HEK293 (cell line): Measurements from ENCODE around the gene PAX2.

ENCODE experiments used
- ZBTB20 ChIP-seq: fragments of 450-650 bp; formaldehyde crosslinking; IDR thresholded peaks from 2 replicates; pipeline ENCODE4 v1.5.1; 2016; ENCODE audit warnings: missing biosample characterization, missing genetic modification characterization
- ZNF16 ChIP-seq: fragments of 450-650 bp; formaldehyde crosslinking; IDR thresholded peaks from 2 replicates; pipeline ENCODE4 v1.5.1; 2016; ENCODE audit warnings: low read depth, missing biosample characterization, missing genetic modification characterization
- ZNF239 ChIP-seq: fragments of 450-650 bp; formaldehyde crosslinking; IDR thresholded peaks from 2 replicates; pipeline ENCODE4 v1.5.1; 2016; ENCODE audit warnings: missing biosample characterization, missing genetic modification characterization
- ZNF623 ChIP-seq: fragments of 450-650 bp; formaldehyde crosslinking; IDR thresholded peaks from 2 replicates; pipeline ENCODE4 v1.5.1; 2016; ENCODE audit warnings: missing biosample characterization, missing genetic modification characterization
- TF ChIP-seq, protein P1 (sequence below): fragments of 450-650 bp; formaldehyde crosslinking; IDR thresholded peaks from 2 replicates; pipeline ENCODE4 v1.5.1; 2017; ENCODE audit warnings: missing biosample characterization, missing genetic modification characterization
- TF ChIP-seq, protein P2 (sequence below): fragments of 450-650 bp; formaldehyde crosslinking; IDR thresholded peaks from 2 replicates; pipeline ENCODE4 v1.5.1; 2017; ENCODE audit warnings: missing biosample characterization, mild to moderate bottlenecking, missing genetic modification characterization, moderate library complexity
- TF ChIP-seq, protein P3 (sequence below): fragments of 450-650 bp; formaldehyde crosslinking; IDR thresholded peaks from 2 replicates; pipeline ENCODE4 v1.5.1; 2016; ENCODE audit warnings: missing biosample characterization, missing genetic modification characterization

DNA sequence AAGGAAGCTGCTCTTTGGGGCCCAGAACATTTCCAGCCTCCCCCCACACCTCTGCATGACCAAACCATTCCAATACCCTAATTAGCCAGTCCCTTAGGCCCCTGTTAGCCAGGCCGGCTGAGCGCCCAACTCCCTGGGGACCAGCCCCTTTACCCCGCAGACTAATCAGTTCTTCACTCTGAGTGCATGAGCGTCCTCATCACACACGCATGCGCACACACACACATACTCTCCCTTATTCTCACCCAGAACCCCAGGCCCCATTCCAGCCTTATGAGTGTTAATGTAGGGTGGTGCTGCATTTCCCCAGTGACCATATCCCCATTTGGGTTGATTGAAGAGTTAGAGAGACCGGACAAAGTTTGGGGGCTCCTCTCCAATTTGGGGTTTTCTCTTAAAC is 90.4 kb downstream of the PAX2 start:
- TF ChIP-seq, protein P1, sequence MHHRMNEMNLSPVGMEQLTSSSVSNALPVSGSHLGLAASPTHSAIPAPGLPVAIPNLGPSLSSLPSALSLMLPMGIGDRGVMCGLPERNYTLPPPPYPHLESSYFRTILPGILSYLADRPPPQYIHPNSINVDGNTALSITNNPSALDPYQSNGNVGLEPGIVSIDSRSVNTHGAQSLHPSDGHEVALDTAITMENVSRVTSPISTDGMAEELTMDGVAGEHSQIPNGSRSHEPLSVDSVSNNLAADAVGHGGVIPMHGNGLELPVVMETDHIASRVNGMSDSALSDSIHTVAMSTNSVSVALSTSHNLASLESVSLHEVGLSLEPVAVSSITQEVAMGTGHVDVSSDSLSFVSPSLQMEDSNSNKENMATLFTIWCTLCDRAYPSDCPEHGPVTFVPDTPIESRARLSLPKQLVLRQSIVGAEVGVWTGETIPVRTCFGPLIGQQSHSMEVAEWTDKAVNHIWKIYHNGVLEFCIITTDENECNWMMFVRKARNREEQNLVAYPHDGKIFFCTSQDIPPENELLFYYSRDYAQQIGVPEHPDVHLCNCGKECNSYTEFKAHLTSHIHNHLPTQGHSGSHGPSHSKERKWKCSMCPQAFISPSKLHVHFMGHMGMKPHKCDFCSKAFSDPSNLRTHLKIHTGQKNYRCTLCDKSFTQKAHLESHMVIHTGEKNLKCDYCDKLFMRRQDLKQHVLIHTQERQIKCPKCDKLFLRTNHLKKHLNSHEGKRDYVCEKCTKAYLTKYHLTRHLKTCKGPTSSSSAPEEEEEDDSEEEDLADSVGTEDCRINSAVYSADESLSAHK, result no peak
- TF ChIP-seq ZNF239 (tag by site-specific recombination) (no peak), ZBTB20 (tag by site-specific recombination) (no peak), ZNF623 (tag by site-specific recombination) (no peak), ZNF16 (no peak)
- TF ChIP-seq, protein P2, sequence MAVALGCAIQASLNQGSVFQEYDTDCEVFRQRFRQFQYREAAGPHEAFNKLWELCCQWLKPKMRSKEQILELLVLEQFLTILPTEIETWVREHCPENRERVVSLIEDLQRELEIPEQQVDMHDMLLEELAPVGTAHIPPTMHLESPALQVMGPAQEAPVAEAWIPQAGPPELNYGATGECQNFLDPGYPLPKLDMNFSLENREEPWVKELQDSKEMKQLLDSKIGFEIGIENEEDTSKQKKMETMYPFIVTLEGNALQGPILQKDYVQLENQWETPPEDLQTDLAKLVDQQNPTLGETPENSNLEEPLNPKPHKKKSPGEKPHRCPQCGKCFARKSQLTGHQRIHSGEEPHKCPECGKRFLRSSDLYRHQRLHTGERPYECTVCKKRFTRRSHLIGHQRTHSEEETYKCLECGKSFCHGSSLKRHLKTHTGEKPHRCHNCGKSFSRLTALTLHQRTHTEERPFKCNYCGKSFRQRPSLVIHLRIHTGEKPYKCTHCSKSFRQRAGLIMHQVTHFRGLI, result no peak
- TF ChIP-seq, protein P3, sequence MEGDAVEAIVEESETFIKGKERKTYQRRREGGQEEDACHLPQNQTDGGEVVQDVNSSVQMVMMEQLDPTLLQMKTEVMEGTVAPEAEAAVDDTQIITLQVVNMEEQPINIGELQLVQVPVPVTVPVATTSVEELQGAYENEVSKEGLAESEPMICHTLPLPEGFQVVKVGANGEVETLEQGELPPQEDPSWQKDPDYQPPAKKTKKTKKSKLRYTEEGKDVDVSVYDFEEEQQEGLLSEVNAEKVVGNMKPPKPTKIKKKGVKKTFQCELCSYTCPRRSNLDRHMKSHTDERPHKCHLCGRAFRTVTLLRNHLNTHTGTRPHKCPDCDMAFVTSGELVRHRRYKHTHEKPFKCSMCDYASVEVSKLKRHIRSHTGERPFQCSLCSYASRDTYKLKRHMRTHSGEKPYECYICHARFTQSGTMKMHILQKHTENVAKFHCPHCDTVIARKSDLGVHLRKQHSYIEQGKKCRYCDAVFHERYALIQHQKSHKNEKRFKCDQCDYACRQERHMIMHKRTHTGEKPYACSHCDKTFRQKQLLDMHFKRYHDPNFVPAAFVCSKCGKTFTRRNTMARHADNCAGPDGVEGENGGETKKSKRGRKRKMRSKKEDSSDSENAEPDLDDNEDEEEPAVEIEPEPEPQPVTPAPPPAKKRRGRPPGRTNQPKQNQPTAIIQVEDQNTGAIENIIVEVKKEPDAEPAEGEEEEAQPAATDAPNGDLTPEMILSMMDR (tag by site-specific recombination), result no peak
